GM19395 (cell line): ENCODE measurements around the gene MYO1D.
"Not testable (repeated sequence)": the region's sequence is repeated elsewhere in the genome, so short reads cannot be mapped to it uniquely, and the experiment has no call there.

Experiments used
- ATAC-seq: cut with Tn5 transposase; IDR thresholded peaks from one replicate; pipeline ENCODE4 v1.9.1; 2021; ENCODE audit warnings: mild to moderate bottlenecking, moderate library complexity; ENCODE audit not compliant: unreplicated experiment

MYO1D gene

GRCh38 chr17:32739722-32740121 lies 137.2 kb downstream of the MYO1D start:
- no peak for ATAC-seq

- not testable (repeated sequence) for ATAC-seq
Observed at GRCh38 chr17:32739151-32739550, 137.8 kb downstream of the MYO1D start.

DNA sequence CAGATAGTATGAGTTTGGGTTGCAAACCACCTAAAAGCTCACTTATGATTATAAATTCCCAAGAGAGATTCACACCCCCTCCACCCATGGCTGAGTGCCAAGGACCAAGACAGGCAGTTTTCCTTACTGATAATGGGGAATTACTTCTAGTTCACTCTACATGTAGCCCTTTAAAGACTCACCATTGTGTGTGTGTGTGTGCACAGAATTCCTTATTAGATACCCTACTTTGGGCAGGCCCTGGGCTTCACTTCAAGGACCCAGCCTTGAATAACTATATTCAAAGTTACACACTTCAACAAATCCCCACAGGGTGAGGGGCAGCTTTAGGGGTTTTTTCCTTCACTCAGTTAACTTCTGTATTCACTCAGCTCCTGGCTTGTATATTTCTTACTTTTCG lies 143.5 kb downstream of the MYO1D start:
- no peak for ATAC-seq

- ATAC-seq: no peak
Observed at GRCh38 chr17:32732900-32733299, 144.0 kb downstream of the MYO1D start.

DNA sequence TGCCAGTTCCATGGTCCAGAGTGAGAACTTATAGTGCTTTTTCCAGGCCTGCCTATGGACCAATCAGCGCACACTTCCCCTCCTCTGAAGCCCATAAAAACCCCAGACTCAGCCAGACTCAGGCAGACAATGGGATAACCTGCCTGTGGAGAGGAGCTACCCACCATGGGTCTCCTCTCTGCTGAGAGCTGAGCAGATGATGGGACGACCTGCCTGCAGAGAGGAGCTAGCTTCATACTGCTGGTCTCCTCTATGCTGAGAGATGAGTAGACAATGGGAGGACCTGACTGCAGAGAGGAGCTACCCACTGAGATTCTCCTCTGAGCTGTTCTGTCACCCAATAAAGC lies 144.7 kb downstream of the MYO1D start:
- no peak for ATAC-seq

GRCh38 chr17:32731556-32732295 lies 145.2 kb downstream of the MYO1D start:
- ATAC-seq: no peak

DNA sequence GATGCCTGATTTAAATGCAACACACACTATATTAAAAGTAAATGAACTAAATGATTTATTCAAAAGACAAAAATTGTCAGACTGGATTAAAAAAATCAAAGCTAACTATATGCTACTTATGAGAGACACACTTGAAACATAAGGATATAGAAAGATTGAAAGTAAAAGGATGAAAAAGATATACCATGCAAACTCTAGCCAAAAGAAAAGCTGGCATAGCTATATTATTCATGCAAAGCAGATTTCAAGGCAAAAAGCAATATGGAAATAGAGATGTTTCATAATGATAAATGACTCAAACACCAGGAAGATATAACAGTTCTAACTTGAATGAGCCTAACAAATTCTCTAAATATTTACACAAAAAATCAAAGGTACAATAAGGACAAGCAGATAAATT lies 149.2 kb downstream of the MYO1D start:
- no peak for ATAC-seq

GRCh38 chr17:32725697-32726096 lies 151.2 kb downstream of the MYO1D start:
- ATAC-seq: no peak

- no peak for ATAC-seq
Observed at GRCh38 chr17:32723310-32723955, 153.5 kb downstream of the MYO1D start.

DNA sequence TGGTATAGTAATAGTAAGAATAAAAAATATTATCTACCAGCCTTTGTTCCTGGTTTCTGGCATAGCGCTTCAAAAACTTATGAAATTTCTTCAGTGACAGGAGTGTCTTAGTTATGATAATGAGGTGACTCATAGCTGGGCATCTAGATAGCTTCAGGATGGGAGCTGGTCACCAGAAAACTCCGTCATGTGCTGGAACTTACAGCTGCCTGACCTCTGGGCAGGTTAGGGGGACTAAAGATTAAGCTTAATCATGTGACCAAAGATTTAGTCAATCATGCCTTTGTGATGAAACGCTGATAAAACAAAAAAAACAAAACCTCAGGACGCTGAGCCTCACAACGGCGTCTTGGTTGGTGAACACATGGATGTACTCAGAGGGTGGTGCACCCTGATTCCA lies 154.2 kb downstream of the MYO1D start:
- no peak for ATAC-seq

GRCh38 chr17:32720671-32721070 lies 156.3 kb downstream of the MYO1D start:
- no peak for ATAC-seq

DNA sequence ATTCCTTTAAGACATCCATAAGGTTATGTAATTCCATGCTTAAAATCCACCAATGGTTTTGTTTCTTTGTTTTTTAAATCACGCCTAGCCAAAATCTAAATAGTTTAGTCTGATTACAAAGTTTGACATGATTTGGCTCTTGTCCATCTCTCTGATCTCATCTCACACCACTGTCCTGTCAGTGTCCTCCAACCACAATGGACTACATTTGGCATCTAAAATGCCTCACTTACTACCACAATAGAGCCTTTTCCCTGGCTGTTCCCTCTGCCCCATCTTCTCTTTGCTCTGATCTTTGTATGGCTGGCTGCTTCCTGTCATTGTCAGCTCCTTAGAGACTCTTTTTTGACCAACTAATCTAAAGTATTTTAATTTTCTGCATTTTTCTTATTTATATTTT lies 157.2 kb downstream of the MYO1D start:
- ATAC-seq: no peak

- ATAC-seq: not testable (repeated sequence)
Observed at GRCh38 chr17:32714922-32715321, 162.0 kb downstream of the MYO1D start.

DNA sequence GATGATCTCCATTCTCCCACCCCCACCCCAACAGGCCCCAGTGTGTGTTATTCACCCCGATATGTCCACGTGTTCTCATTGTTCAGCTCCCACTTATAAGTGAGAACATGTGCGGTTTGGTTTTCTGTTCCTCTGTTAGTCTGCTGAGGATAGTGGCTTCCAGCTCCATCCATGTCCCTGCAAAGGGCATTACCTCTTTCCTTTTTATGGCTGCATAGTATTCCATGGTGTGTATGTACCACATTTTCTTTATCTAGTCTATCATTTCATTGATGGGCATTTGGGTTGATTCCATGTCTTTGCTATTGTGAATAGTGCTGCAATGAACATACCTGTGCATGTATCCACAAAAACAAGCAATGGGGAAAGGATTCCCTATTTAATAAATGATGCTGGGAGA lies 162.7 kb downstream of the MYO1D start:
- ATAC-seq: not testable (repeated sequence)

- ATAC-seq: no peak
Observed at GRCh38 chr17:32713081-32713480, 163.8 kb downstream of the MYO1D start.

DNA sequence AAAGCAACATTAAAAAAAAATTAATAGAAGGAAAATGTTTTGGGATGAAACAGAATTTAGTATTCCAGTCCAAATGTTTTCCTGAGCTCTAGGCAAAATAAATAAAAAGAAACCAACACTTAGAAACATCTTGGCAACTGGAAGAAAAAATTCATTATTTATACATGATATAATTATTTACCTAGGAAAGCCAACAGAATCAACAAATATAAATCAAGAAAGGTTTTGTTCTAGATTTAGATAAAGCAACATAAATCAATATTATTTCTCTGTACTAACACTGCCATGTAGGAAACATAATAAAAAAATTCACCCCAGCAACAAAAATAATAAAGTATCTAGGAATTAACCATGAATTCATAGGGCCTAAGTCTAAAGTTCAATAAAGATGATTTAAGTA lies 167.4 kb downstream of the MYO1D start:
- no peak for ATAC-seq

- no peak for ATAC-seq
Observed at GRCh38 chr17:32701871-32702270, 175.1 kb downstream of the MYO1D start.

DNA sequence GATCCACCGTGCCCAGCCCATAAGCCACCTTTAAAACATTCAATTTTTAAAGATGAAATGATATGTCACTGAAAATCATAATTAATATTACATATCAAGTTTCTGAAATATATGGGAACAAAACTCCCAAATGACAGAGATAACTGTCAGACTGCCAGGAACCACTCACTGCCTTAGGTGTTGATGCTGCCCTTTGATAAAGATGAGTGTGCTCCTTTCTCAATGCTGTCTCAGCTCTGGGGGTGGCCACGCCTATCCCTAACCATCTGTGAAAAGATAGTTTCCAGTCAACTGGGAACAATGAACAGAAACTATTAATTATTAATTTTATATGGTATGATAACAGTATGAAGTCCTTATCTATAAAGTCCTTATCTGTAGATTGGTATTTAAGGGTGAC lies 177.7 kb downstream of the MYO1D start:
- no peak for ATAC-seq

- no peak for ATAC-seq
Observed at GRCh38 chr17:32697728-32698625, 178.9 kb downstream of the MYO1D start.

DNA sequence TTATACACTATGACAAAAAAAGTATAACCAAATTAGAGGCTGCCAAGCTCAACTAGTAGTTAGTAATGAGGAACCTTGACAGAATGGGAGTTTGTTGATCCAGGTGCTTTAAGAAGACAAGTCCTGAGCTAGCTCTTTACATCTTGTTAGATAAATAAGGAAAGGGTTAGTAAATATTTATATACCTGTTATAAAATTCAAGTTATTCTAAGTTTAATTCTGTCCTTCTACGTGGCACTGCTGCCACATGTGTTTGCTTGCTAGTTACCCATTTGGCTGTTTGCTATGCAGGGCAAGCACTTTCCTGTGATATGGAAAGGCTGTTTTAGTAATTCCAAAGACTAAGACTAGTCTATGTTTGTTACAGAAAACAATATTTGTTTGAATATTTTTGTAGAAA lies 180.5 kb downstream of the MYO1D start:
- no peak for ATAC-seq

DNA sequence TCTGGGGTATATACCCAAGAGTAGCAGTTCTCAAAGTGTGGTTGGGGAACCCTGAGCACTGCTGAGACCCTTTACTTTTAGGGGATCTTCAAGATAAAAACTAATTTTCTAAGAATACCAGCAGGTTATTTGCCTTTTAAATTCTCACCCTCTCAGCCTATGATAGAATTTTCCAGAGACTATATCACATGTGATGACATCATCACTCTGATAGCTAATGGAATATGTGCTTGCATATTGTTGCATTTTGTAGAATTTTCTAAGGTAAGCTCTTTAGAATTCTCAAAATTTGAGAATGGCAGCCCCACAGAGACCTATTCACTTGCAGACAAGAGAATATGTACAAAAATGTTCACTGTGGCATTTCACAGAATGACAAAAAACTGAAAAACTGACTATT lies 181.1 kb downstream of the MYO1D start:
- no peak for ATAC-seq
